ENCODE measurements around the gene BBS7. TPM values are rescaled to one million over a fixed set of nuclear protein-coding genes. Genes with fewer than 3 reads are reported as not detected.

The BBS7 gene
- total RNA-seq, 2 donors from 2014 or later = 10.1 to 17.1 TPM

DNA sequence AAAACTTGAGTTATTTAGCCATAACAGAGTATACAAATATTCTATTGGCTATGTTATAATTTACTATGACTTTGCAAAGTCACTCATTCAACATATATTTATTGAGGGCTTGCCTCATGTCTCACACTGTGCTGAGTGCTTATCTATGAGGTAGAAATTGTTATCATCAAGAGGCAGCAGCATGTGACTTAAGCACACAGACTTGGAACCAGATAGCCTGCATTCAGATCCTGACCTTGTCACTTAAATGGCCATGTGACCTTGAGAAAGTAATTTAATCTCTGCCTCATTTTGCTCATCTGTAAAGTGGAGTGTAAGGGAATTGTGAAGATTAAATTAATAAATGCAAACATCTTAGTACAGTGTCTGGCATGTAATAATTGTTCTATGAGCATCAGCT, 79.3 kb downstream of the BBS7 start:
- intact Hi-C loops (cut with DNase I) = no loop called here
- Histone ChIP-seq H3K9me3 (no peaks in the 10 kb centered on the region), H3K27ac (no peak overlapping the region), H3K36me3 (no peaks in the 10 kb centered on the region), H3K27me3 (replicated peaks; ENCODE audit: insufficient read depth) (no peaks in the 10 kb centered on the region), H3K4me3 (no peak overlapping the region), H3K4me1 (replicated peaks) (no peaks in the 10 kb centered on the region)
- TF ChIP-seq, protein P1, sequence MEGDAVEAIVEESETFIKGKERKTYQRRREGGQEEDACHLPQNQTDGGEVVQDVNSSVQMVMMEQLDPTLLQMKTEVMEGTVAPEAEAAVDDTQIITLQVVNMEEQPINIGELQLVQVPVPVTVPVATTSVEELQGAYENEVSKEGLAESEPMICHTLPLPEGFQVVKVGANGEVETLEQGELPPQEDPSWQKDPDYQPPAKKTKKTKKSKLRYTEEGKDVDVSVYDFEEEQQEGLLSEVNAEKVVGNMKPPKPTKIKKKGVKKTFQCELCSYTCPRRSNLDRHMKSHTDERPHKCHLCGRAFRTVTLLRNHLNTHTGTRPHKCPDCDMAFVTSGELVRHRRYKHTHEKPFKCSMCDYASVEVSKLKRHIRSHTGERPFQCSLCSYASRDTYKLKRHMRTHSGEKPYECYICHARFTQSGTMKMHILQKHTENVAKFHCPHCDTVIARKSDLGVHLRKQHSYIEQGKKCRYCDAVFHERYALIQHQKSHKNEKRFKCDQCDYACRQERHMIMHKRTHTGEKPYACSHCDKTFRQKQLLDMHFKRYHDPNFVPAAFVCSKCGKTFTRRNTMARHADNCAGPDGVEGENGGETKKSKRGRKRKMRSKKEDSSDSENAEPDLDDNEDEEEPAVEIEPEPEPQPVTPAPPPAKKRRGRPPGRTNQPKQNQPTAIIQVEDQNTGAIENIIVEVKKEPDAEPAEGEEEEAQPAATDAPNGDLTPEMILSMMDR (IDR thresholded peaks at IDR 0.05) = no peak
- TF ChIP-seq POLR2AphosphoS5 (IDR thresholded peaks at IDR 0.05) (no peak), POLR2A (IDR thresholded peaks at IDR 0.05) (no peak)
- no peak for DNase-seq (ENCODE audit: low spot score)

- no peaks in the 10 kb centered on the region for H3K9me3 ChIP-seq
- no peak for DNase-seq (ENCODE audit: low spot score)
- H3K27me3 ChIP-seq (replicated peaks; ENCODE audit: insufficient read depth) = no peaks in the 10 kb centered on the region
- no peaks in the 10 kb centered on the region for H3K36me3 ChIP-seq
- intact Hi-C loops (cut with DNase I) = no loop called here
- H3K27ac ChIP-seq = no peak overlapping the region
- no peaks in the 10 kb centered on the region for H3K4me1 ChIP-seq (replicated peaks)
- WGBS = 60% methylated on average over 3 of the region's 3 CpGs
- no peak overlapping the region for H3K4me3 ChIP-seq
- TF ChIP-seq POLR2A (IDR thresholded peaks at IDR 0.05) = no peak
- no peak for TF ChIP-seq POLR2AphosphoS5 (IDR thresholded peaks at IDR 0.05)
- TF ChIP-seq, protein P1 (IDR thresholded peaks at IDR 0.05) = no peak
Measured at GRCh38 chr4:121789960-121790829, 80.1 kb downstream of the BBS7 start.

GRCh38 chr4:121789455-121789854, 80.8 kb downstream of the BBS7 start:
- intact Hi-C loops (cut with DNase I) = no loop called here
- no peaks in the 10 kb centered on the region for H3K4me1 ChIP-seq (replicated peaks)
- 70% methylated on average over 1 of the region's 1 CpG for WGBS
- no peaks in the 10 kb centered on the region for H3K9me3 ChIP-seq
- H3K27ac ChIP-seq = no peak overlapping the region
- no peak overlapping the region for H3K4me3 ChIP-seq
- no peaks in the 10 kb centered on the region for H3K27me3 ChIP-seq (replicated peaks; ENCODE audit: insufficient read depth)
- H3K36me3 ChIP-seq = no peaks in the 10 kb centered on the region
- no peak for TF ChIP-seq POLR2AphosphoS5 (IDR thresholded peaks at IDR 0.05)
- no peak for TF ChIP-seq POLR2A (IDR thresholded peaks at IDR 0.05)
- TF ChIP-seq, protein P1 (IDR thresholded peaks at IDR 0.05) = no peak
- DNase-seq (ENCODE audit: low spot score) = no peak

GRCh38 chr4:121788896-121789295, 81.4 kb downstream of the BBS7 start:
- Histone ChIP-seq H3K27ac (no peak overlapping the region), H3K4me1 (replicated peaks) (no peaks in the 10 kb centered on the region), H3K27me3 (replicated peaks; ENCODE audit: insufficient read depth) (no peaks in the 10 kb centered on the region), H3K9me3 (no peaks in the 10 kb centered on the region), H3K36me3 (no peaks in the 10 kb centered on the region), H3K4me3 (no peak overlapping the region)
- DNase-seq (ENCODE audit: low spot score) = no peak
- 96% methylated on average over 2 of the region's 2 CpGs for WGBS
- intact Hi-C loops (cut with DNase I) = no loop called here
- TF ChIP-seq, protein P1 (IDR thresholded peaks at IDR 0.05) = no peak
- TF ChIP-seq POLR2AphosphoS5 (IDR thresholded peaks at IDR 0.05) (no peak), POLR2A (IDR thresholded peaks at IDR 0.05) (no peak)

- TF ChIP-seq, protein P1 (IDR thresholded peaks at IDR 0.05) = no peak
- no peak for TF ChIP-seq POLR2AphosphoS5 (IDR thresholded peaks at IDR 0.05)
- no peak for TF ChIP-seq POLR2A (IDR thresholded peaks at IDR 0.05)
- WGBS = 92% methylated on average over 2 of the region's 2 CpGs
- no peaks in the 10 kb centered on the region for H3K4me1 ChIP-seq (replicated peaks)
- no peak for DNase-seq (ENCODE audit: low spot score)
- H3K36me3 ChIP-seq = no peaks in the 10 kb centered on the region
- H3K27me3 ChIP-seq (replicated peaks; ENCODE audit: insufficient read depth) = no peaks in the 10 kb centered on the region
- H3K4me3 ChIP-seq = no peak overlapping the region
- H3K9me3 ChIP-seq = no peaks in the 10 kb centered on the region
- no peak overlapping the region for H3K27ac ChIP-seq
- intact Hi-C loops (cut with DNase I) = no loop called here
Measured at GRCh38 chr4:121786221-121786620, 84.1 kb downstream of the BBS7 start.
